HEK293 (cell line): ENCODE measurements around the gene PLCXD1.

Source experiments
- SP2 ChIP-seq: fragments of 450-650 bp; formaldehyde crosslinking; IDR thresholded peaks from 2 replicates; pipeline ENCODE4 v1.5.1; 2016; ENCODE audit warnings: missing biosample characterization, missing genetic modification characterization
- ZNF114 ChIP-seq: fragments of 450-650 bp; formaldehyde crosslinking; IDR thresholded peaks from 2 replicates; pipeline ENCODE4 v1.5.0; 2017; ENCODE audit warnings: missing biosample characterization, missing genetic modification characterization
- ZNF121 ChIP-seq: fragments of 450-650 bp; formaldehyde crosslinking; IDR thresholded peaks from 2 replicates; pipeline ENCODE4 v1.5.1; 2016; ENCODE audit warnings: missing biosample characterization, missing genetic modification characterization
- ZNF19 ChIP-seq: fragments of 450-650 bp; formaldehyde crosslinking; IDR thresholded peaks from 2 replicates; pipeline ENCODE4; 2016; ENCODE audit warnings: missing biosample characterization, missing genetic modification characterization, low read depth
- ZNF354C ChIP-seq: fragments of 450-650 bp; formaldehyde crosslinking; IDR thresholded peaks from 2 replicates; pipeline ENCODE4 v1.5.1; 2016; ENCODE audit warnings: missing biosample characterization, missing genetic modification characterization, low read depth, borderline replicate concordance
- TF ChIP-seq, protein P1 (sequence below): fragments of 450-650 bp; formaldehyde crosslinking; IDR thresholded peaks from 2 replicates; pipeline ENCODE4 v1.5.1; 2016; ENCODE audit warnings: missing biosample characterization, missing genetic modification characterization
- TF ChIP-seq, protein P2 (sequence below): fragments of 450-650 bp; formaldehyde crosslinking; IDR thresholded peaks from 2 replicates; pipeline ENCODE4 v1.5.1; 2017; ENCODE audit warnings: missing biosample characterization, missing genetic modification characterization

DNA sequence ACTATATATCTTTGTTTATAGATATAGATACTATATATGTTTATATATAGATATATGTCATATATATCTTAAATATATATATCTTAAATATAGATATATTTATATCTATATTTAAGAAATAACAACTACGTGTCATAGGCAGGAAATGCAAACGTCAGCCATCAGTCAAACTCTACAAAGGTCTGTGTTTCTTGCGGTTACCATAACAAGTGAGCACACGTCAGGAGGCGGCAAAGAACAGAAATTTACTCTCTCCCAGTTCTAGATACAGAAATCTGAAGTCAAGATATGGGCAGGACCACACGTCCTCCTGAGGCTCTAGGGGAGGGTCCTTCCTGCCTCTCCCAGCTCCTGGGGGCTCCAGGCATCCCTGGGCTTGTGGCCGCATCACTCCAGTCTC, 6.5 kb downstream of the PLCXD1 start:
- TF ChIP-seq, protein P1, sequence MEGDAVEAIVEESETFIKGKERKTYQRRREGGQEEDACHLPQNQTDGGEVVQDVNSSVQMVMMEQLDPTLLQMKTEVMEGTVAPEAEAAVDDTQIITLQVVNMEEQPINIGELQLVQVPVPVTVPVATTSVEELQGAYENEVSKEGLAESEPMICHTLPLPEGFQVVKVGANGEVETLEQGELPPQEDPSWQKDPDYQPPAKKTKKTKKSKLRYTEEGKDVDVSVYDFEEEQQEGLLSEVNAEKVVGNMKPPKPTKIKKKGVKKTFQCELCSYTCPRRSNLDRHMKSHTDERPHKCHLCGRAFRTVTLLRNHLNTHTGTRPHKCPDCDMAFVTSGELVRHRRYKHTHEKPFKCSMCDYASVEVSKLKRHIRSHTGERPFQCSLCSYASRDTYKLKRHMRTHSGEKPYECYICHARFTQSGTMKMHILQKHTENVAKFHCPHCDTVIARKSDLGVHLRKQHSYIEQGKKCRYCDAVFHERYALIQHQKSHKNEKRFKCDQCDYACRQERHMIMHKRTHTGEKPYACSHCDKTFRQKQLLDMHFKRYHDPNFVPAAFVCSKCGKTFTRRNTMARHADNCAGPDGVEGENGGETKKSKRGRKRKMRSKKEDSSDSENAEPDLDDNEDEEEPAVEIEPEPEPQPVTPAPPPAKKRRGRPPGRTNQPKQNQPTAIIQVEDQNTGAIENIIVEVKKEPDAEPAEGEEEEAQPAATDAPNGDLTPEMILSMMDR (tag by site-specific recombination), result no peak
- no peak for TF ChIP-seq ZNF121
- TF ChIP-seq, protein P2, sequence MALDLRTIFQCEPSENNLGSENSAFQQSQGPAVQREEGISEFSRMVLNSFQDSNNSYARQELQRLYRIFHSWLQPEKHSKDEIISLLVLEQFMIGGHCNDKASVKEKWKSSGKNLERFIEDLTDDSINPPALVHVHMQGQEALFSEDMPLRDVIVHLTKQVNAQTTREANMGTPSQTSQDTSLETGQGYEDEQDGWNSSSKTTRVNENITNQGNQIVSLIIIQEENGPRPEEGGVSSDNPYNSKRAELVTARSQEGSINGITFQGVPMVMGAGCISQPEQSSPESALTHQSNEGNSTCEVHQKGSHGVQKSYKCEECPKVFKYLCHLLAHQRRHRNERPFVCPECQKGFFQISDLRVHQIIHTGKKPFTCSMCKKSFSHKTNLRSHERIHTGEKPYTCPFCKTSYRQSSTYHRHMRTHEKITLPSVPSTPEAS, result no peak
- TF ChIP-seq ZNF114 (tag by site-specific recombination), result no peak
- no peak for TF ChIP-seq SP2
- no peak for TF ChIP-seq ZNF354C (tag by site-specific recombination)
- TF ChIP-seq ZNF19 (tag by site-specific recombination), result no peak
